Astrocyte (in vitro differentiated cells and primary cell): ENCODE data around the gene ADAMTS3. TPM values are rescaled to one million over a fixed set of nuclear protein-coding genes. Genes with fewer than 3 reads are reported as not detected.

Source experiments
- DNase-seq: peaks from one replicate; pipeline ENCODE4 v3.0.0-alpha.2; 2010; ENCODE audit warnings: low read depth
- FAIRE-seq: peaks from 2 replicates; lab custom pipeline; 2011; peaks lifted over from hg19 to GRCh38; lab: Jason Lieb, UNC
- H2AFZ ChIP-seq: 2 replicates; pipeline ENCODE4 v1.6.0; 2012; ENCODE audit warnings: low read depth, low read length, inconsistent platforms
- H3K27ac ChIP-seq: 2 replicates; pipeline ENCODE4 v1.5.1; 2011; ENCODE audit warnings: low read depth, low read length, inconsistent platforms
- H3K27me3 ChIP-seq: 2 replicates; pipeline ENCODE4 v1.6.0; 2011; ENCODE audit warnings: low read length, inconsistent platforms; ENCODE audit not compliant: insufficient read depth
- H3K36me3 ChIP-seq: 2 replicates; pipeline ENCODE4 v1.5.1; 2011; ENCODE audit warnings: low read length, inconsistent platforms; ENCODE audit not compliant: insufficient read depth
- H3K4me1 ChIP-seq: 2 replicates; pipeline ENCODE4 v1.5.1; 2011; ENCODE audit warnings: low read length, inconsistent platforms; ENCODE audit not compliant: insufficient read depth
- H3K4me2 ChIP-seq: 2 replicates; pipeline ENCODE4 v1.6.0; 2012; ENCODE audit warnings: low read length, inconsistent platforms
- H3K4me3 ChIP-seq: 2 replicates; pipeline ENCODE4 v1.5.1; 2011; ENCODE audit warnings: low read depth, mild to moderate bottlenecking, low read length, inconsistent platforms; ENCODE audit not compliant: insufficient read depth
- H3K79me2 ChIP-seq: 2 replicates; pipeline ENCODE4 v1.6.0; 2012; ENCODE audit warnings: mild to moderate bottlenecking, low read length, inconsistent platforms; ENCODE audit not compliant: insufficient read depth
- H3K9ac ChIP-seq: 2 replicates; pipeline ENCODE4 v1.6.0; 2012; ENCODE audit warnings: mild to moderate bottlenecking, low read length, inconsistent platforms
- H3K9me3 ChIP-seq: 2 replicates; pipeline ENCODE4 v1.5.1; 2012; ENCODE audit warnings: low read depth, mild to moderate bottlenecking, low read length, inconsistent platforms; ENCODE audit not compliant: insufficient read depth
- H4K20me1 ChIP-seq: 2 replicates; pipeline ENCODE4 v1.6.0; 2012; ENCODE audit warnings: low read length, inconsistent platforms; ENCODE audit not compliant: insufficient read depth
- H3K27ac Mint-ChIP-seq: one replicate; pipeline ENCODE4 v1.8.0; 2021; ENCODE audit warnings: mild to moderate bottlenecking, mixed read lengths; ENCODE audit not compliant: unreplicated experiment
- H3K27me3 Mint-ChIP-seq: one replicate; pipeline ENCODE4 v1.8.0; 2021; ENCODE audit warnings: low read depth, mixed read lengths; ENCODE audit not compliant: unreplicated experiment
- H3K36me3 Mint-ChIP-seq: one replicate; pipeline ENCODE4 v1.8.0; 2021; ENCODE audit warnings: low read depth, mixed read lengths; ENCODE audit not compliant: unreplicated experiment
- H3K4me1 Mint-ChIP-seq: one replicate; pipeline ENCODE4 v1.8.0; 2021; ENCODE audit warnings: low read depth, mixed read lengths; ENCODE audit not compliant: unreplicated experiment
- H3K4me3 Mint-ChIP-seq: one replicate; pipeline ENCODE4 v1.8.0; 2021; ENCODE audit warnings: mild to moderate bottlenecking, moderate library complexity, mixed read lengths; ENCODE audit not compliant: unreplicated experiment
- H3K9me3 Mint-ChIP-seq: one replicate; pipeline ENCODE4 v1.8.0; 2021; ENCODE audit warnings: mild to moderate bottlenecking, mixed read lengths; ENCODE audit not compliant: unreplicated experiment
- EZH2 ChIP-seq: IDR thresholded peaks from 2 replicates; pipeline ENCODE4 v1.6.1; 2012; ENCODE audit warnings: mild to moderate bottlenecking, low read length, inconsistent platforms; ENCODE audit not compliant: insufficient read depth
- total RNA-seq: library from RNA; stranded (reverse); gene quantifications from 2 replicates; pipeline ENCODE4 v1.2.1, GENCODE V29; 2021
- TF ChIP-seq, protein P1 (sequence below): IDR thresholded peaks from 2 replicates; pipeline ENCODE4 v1.5.1; 2011; ENCODE audit warnings: low read depth, mild to moderate bottlenecking, inconsistent platforms, low read length, moderate library complexity; ENCODE audit not compliant: insufficient read depth

The ADAMTS3 gene
- total RNA-seq, 1 donor from 2014 or later, result 4.2 TPM

DNA sequence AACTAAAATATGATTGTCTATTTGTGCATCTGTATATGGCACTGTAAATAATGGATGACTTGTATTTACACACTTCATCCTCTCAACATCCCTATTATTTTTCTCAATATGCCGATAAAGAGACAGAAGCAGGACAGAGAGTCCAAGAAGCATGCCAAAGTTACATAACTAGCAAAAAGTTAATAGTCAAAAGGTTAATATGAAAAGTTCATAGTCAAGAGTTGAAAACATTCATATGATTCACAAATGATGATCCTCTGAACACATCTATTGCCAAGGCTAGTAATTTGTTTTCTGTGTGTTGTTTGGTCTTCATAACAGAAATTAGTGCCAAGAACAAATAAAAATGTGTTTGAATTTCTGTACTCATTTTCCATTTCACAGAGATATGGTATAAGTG is 231.0 kb downstream of the ADAMTS3 start:
- Histone ChIP-seq H3K4me1 (no peaks in the 10 kb centered on the region), H3K36me3 (no peaks in the 10 kb centered on the region), H3K9ac (no peak overlapping the region), H3K79me2 (no peaks in the 10 kb centered on the region), H3K27ac (no peak overlapping the region), H3K27me3 (no peaks in the 10 kb centered on the region), H4K20me1 (no peaks in the 10 kb centered on the region), H2AFZ (no peak overlapping the region), H3K4me3 (no peak overlapping the region), H3K9me3 (no peaks in the 10 kb centered on the region), H3K4me2 (no peak overlapping the region)
- no peaks in the 10 kb centered on the region for H3K36me3 Mint-ChIP-seq
- no peaks in the 10 kb centered on the region for H3K27me3 Mint-ChIP-seq
- no peaks in the 10 kb centered on the region for H3K9me3 Mint-ChIP-seq
- no peak for DNase-seq
- H3K4me1 Mint-ChIP-seq, result no peaks in the 10 kb centered on the region
- TF ChIP-seq EZH2, result no peak
- TF ChIP-seq, protein P1, sequence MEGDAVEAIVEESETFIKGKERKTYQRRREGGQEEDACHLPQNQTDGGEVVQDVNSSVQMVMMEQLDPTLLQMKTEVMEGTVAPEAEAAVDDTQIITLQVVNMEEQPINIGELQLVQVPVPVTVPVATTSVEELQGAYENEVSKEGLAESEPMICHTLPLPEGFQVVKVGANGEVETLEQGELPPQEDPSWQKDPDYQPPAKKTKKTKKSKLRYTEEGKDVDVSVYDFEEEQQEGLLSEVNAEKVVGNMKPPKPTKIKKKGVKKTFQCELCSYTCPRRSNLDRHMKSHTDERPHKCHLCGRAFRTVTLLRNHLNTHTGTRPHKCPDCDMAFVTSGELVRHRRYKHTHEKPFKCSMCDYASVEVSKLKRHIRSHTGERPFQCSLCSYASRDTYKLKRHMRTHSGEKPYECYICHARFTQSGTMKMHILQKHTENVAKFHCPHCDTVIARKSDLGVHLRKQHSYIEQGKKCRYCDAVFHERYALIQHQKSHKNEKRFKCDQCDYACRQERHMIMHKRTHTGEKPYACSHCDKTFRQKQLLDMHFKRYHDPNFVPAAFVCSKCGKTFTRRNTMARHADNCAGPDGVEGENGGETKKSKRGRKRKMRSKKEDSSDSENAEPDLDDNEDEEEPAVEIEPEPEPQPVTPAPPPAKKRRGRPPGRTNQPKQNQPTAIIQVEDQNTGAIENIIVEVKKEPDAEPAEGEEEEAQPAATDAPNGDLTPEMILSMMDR, result no peak
- no peak overlapping the region for H3K27ac Mint-ChIP-seq
- H3K4me3 Mint-ChIP-seq, result no peak overlapping the region
- no peak for FAIRE-seq

DNA sequence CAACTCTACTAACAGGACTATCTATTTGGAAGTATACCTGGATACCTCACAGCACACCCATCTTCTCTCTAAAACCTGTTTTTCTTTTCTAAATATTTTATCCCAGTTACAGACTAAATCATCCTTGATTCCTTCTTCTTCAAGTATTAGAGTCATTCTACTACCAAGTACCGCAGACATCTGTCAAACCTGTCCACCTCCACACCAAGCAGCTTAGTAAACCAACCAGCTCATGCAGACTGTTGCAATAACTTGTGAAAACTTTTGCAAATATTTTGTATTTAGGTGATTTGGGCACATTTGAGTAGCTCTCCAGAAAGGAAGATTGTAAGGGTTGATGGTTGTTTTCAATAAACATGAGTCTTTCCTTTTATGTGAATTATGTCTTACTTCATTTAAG is 238.6 kb downstream of the ADAMTS3 start:
- H3K9me3 Mint-ChIP-seq, result no peaks in the 10 kb centered on the region
- Histone ChIP-seq H3K79me2 (no peaks in the 10 kb centered on the region), H3K4me2 (no peak overlapping the region), H3K4me1 (no peaks in the 10 kb centered on the region), H3K9me3 (no peaks in the 10 kb centered on the region), H2AFZ (no peak overlapping the region), H3K27ac (no peak overlapping the region), H3K36me3 (no peaks in the 10 kb centered on the region), H3K9ac (no peak overlapping the region), H3K27me3 (no peaks in the 10 kb centered on the region), H3K4me3 (no peak overlapping the region), H4K20me1 (no peaks in the 10 kb centered on the region)
- no peak overlapping the region for H3K4me3 Mint-ChIP-seq
- FAIRE-seq, result no peak
- no peak overlapping the region for H3K27ac Mint-ChIP-seq
- H3K36me3 Mint-ChIP-seq, result no peaks in the 10 kb centered on the region
- TF ChIP-seq, protein P1, result no peak
- no peak for TF ChIP-seq EZH2
- no peak for DNase-seq
- no peaks in the 10 kb centered on the region for H3K4me1 Mint-ChIP-seq
- H3K27me3 Mint-ChIP-seq, result no peaks in the 10 kb centered on the region

DNA sequence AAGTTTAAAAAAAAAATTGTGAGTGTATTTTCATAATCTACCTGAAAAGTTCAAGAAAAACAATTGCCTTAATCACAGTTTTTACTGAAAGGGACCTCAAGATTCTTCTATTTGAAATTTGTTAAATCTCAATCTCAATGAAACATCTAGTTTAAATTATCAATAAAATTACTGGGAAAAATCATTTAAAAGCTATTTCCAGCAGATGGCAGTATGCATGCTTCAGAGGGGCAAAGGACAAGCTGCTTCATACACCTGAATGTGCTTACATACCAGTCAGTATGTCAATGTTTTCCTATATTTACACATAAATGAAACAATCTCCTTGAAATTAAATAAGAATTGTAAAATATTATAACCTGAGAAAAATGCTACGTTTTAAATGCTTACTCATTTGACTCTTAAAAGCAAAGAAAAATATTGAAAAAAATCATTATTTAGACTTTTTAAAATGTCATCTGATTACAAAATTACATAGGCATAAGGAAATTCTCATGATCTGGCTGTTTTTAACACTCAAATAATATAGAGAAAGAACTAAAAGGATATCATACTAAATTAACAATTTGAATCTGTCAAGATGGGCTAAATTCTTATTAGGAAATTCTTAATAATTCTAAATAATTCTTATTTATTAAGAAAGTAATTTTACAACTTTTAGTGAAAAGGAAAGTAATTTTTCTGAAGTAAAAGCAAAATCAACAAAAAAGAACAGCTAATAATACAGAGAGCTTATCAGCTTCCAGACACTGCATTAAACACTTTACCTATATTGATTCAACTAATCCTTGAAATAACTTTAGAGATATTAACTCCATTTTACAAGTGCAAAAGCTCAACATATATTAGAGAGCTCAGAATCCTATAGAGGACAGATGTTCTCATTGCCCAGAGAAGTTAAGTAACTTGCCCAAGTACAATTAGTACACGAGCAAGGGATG is 242.1 kb downstream of the ADAMTS3 start:
- peak; percentile 25 for DNase-seq
- H3K4me3 ChIP-seq, result no peak overlapping the region
- no peak overlapping the region for H3K4me3 Mint-ChIP-seq
- no peaks in the 10 kb centered on the region for H3K36me3 Mint-ChIP-seq
- no peaks in the 10 kb centered on the region for H3K27me3 ChIP-seq
- no peak overlapping the region for H3K4me2 ChIP-seq
- no peaks in the 10 kb centered on the region for H4K20me1 ChIP-seq
- H3K9me3 Mint-ChIP-seq, result no peaks in the 10 kb centered on the region
- no peaks in the 10 kb centered on the region for H3K9me3 ChIP-seq
- no peak for TF ChIP-seq EZH2
- TF ChIP-seq, protein P1, result peak; percentile 66
- H3K4me1 Mint-ChIP-seq, result no peaks in the 10 kb centered on the region
- no peaks in the 10 kb centered on the region for H3K36me3 ChIP-seq
- H3K9ac ChIP-seq, result no peak overlapping the region
- H3K27ac ChIP-seq, result no peak overlapping the region
- no peaks in the 10 kb centered on the region for H3K27me3 Mint-ChIP-seq
- no peak overlapping the region for H3K27ac Mint-ChIP-seq
- no peak for FAIRE-seq
- H3K4me1 ChIP-seq, result no peaks in the 10 kb centered on the region
- H2AFZ ChIP-seq, result no peak overlapping the region
- H3K79me2 ChIP-seq, result no peaks in the 10 kb centered on the region
